M059J (cell line): ENCODE data around the gene SH2D3A. TPM values are rescaled to one million over a fixed set of nuclear protein-coding genes. Genes with fewer than 3 reads are reported as not detected.
A peak's percentile ranks its signal among the peaks of the same experiment; 100 is the strongest.
"Not testable (repeated sequence)": the region's sequence is repeated elsewhere in the genome, so short reads cannot be mapped to it uniquely, and the experiment has no call there.

Experiments
- DNase-seq: peaks from one replicate; pipeline ENCODE4 v3.0.0-alpha.2; 2012; ENCODE audit warnings: low read depth
- total RNA-seq: library from RNA; depleted of rRNA; stranded (reverse); fragments of >200 nt; shearing (Covaris generic); gene quantifications from 2 replicates; pipeline ENCODE4 v1.2.3, GENCODE V29; 2014

SH2D3A gene
- total RNA-seq, 1 experiment from 2014 or later: not detected

- DNase-seq: peak; percentile 28
Observed at GRCh38 chr19:6761053-6761676, 6.1 kb downstream of the SH2D3A start.

DNA sequence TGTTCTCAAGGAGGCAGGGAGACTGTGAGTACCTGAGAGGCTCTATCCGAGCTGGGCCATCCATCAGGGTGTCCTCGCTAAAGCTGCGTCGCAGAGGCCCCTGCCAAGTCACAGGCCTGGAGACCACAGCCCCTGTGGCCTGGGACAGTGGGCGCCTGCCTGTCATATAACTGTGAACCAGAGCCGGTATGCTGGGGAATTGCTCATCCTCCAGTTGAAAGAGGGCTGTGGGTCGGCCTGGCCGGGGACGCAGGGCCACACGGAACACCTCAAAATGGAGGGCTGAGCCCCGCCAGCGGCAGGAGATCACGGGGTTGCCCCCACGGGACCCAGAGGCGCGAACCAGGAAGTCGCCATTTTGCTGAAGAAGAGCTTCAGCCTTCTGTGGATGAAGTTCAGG, 6.6 kb downstream of the SH2D3A start:
- DNase-seq: no peak

DNA sequence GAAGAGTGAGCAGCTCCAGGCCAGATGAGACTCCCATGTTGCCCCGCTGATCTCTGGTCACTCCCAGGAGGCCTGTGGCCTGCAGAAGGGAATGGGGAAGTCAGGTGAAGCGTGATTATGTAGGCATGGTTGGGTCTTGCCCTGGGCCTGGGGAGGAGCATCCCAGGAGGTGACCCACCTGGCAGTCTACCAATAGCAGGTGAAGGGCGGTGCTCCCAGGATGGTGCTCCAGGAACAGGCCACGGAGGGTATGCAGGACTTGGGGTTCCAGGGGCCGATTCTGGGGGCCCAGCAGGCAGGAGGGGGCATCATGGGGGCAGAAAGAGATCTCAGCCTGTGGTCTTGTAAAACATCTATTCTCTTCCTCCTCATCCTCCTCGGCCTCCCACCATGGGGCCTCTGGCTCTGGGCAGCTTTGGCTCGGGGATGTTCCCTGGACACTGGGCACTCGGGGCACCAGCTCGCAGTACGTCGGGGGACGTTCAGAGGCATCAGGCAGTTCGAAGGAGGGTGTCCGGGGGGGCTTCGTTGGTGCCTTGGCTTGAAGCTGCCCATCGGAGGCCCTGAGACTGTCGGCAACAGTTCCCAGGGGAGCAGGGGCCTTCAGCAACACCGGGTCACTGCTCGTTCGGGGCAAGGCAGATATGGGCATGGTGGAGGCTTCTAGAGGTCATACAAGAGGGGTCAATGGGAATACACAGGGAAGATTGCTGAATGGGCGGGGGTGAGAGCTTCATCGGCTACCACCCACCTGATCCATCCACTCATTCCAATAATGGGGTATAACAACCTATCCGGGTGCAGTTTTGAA, 12.4 kb downstream of the SH2D3A start:
- no peak for DNase-seq

DNA sequence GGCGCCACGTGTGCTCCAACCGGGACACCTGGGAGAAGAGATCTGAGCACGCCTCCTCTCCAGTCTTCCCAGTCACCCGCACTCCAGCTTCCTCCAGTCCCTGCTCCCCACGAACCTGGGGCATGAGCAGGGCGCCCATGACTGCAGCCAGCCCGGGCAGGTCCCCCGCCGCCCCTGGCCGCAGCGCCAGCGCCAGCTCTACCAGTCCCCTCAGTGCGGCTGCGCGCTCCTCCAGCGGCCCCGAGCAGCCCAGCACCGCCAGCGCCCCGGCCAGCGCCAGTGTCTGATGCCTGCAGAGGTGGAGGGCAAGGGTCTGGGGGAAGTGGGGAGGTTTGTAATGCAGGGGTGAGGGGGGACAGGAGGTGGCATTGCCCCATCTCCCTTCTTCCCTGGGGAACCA, 13.1 kb downstream of the SH2D3A start:
- no peak for DNase-seq

- DNase-seq: peak; percentile 58
Observed at GRCh38 chr19:6753178-6754031, 13.8 kb downstream of the SH2D3A start.

- no peak for DNase-seq
Observed at GRCh38 chr19:6752256-6753177, 14.7 kb downstream of the SH2D3A start.

DNA sequence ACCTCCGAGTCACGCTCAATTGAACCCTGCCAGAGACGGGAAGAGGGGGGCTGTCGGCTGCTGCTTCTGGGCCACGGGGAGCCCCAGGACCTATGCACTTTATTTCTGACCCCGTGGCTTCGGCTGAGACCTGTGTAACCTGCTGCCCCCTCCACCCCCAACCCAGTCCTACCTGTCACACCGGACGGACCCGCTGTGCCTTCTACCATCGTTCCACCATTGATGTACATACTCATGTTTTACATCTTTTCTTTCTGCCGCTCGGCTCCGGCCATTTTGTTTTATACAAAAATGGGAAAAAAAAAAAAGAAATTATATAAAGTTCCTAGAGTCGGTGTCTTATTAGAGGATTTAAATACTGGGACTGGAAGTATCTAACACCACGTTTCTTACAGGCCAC, 16.0 kb downstream of the SH2D3A start:
- no peak for DNase-seq

DNA sequence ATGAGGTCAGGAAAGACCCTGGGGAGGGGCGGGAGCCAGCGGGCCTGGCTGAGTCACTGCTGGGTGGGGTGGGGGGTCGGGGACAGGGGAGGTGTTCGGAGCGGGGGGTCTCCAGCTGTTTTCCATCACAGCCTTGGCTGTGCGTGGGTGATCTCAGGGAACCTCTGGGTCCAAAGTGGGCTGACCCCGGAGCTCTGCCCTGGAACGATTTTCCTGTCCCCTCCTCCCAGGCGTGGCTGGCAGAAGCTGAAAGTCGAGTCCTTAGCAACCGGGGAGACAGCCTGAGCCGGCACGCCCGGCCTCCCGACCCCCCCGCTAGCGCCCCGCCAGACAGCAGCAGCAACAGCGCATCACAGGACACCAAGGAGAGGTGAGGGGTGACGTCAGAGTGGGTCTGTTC, 17.2 kb downstream of the SH2D3A start:
- DNase-seq: no peak

GRCh38 chr19:6748543-6748942, 18.7 kb downstream of the SH2D3A start:
- DNase-seq: not testable (repeated sequence)

DNA sequence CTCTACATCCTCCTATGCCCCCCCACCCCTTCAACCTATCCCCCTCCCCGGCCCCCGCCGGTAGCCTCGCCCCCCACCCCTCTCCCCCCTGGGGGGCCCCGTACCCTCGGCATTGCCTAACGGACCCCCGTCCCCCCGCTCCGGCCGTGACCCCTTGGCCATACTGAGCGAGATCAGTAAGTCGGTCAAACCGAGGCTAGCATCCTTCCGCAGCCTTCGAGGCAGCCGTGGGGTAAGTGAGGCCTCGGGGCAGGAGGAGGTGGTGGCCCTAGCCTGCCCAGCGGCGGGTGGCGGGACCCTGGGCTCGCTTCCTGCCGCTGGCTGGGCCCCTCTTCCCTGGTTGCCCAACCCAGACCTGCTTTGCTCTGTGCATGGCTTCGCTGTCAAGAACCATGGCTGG, 21.3 kb downstream of the SH2D3A start:
- no peak for DNase-seq

DNA sequence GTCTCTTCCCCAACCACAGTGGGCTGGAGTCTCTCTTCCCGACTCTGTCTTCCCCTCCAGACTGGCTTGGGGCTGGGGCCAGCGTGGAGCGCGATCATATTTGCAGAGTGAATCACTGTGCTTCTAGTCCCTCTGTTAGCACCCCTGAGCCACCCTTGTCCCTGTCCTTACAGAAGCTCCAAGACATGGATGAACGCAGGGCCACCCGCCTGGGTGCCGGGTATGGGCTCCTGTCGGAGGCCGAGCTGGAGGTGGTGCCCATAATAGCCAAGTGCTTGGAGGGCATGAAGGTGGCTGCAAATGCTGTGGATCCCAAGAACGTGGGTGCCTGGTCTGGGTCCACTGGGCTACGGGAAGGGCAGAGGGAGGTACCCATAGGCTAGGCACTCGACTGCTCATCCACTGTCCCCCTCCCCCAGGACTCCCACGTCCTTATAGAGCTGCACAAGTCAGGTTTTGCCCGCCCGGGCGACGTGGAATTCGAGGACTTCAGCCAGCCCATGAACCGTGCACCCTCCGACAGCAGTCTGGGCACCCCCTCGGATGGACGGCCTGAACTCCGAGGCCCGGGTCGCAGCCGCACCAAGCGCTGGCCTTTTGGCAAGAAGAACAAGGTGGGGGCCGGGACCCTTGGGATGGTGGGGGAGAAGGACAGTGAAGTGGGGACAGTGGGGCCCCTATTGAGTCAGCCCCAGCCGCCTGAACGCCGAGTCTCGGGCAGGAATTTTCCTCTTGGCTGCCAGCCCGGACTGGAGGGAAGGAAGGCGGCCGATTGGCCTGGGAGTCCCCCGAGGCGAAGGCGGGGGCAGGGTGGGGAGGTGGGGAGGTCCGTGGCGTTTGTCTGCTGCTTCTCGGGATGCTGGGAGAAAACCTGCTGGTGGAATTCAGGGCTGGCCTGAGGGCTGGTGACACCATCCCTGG, 22.6 kb downstream of the SH2D3A start:
- peak; percentile 90 for DNase-seq

GRCh38 chr19:6743714-6744380, 23.4 kb downstream of the SH2D3A start:
- peak; percentile 56 for DNase-seq

DNA sequence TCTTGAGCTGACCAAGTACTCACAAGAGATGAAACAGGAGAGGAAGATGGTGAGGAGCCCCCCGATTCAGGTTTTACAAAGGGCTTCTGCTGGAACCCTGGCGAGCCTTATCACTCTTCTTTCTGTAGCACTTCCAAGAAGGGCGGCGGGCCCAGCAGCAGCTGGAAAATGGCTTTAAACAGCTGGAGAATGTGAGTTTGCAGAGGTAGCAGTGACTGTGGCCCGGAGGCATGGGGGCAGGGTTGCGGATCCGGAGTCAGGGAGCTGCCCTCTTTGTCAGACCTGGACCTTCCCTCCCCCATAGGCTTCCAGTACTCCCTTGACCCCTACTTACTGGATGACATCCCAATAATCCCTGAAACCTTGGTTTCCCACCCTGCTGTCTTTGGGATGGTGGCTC, 24.2 kb downstream of the SH2D3A start:
- DNase-seq: no peak

GRCh38 chr19:6740589-6741343, 26.5 kb downstream of the SH2D3A start:
- DNase-seq: peak; percentile 38

- DNase-seq: peak; percentile 38
Observed at GRCh38 chr19:6739883-6740588, 27.2 kb downstream of the SH2D3A start.

DNA sequence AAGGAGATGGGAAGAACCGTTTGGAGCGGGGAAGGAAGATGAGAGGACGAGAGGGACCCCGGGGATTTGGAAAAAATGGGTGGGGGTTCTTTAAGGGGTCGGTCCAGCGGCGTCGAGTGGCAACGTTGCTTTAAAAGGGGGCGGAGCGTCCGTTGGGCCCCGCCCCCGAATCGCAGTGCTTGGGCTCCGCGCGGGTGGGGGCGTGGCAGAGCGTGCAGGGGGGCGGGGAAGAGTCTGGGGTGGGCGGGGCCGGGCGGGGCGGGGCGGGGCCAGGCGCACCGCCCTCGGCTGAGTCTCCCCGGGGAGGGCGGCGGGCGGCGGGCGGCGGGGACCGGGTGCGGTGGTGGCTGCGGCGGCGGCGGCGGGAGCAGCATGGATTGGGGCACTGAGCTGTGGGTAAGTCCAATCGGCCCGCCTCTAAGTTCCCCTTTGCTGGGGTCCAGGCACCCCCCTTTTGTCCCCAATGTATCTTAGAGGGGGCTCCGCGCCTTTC, 27.8 kb downstream of the SH2D3A start, which contains the start of gene TRIP10:
TSS of gene TRIP10 (plus strand) at position 291 of the 493 bp plus-strand sequence. CDS start at position 373, 82 bp downstream.
- DNase-seq: peak; percentile 72

- DNase-seq: no peak
Observed at GRCh38 chr19:6738787-6739389, 28.3 kb downstream of the SH2D3A start.
